GM12878 (cell line): Measurements from ENCODE around the gene PIAS1. TPM values are rescaled to one million over a fixed set of nuclear protein-coding genes. Genes with fewer than 3 reads are reported as not detected.

ENCODE experiments used
- ATAC-seq: fragments of 200-7000 bp; cut with Tn5 transposase; 3 replicates; pipeline ENCODE4 v1.9.1; 2020; ENCODE audit warnings: mild to moderate bottlenecking, moderate library complexity
- BruUV-seq: library from RNA; stranded (reverse); fragments of 400-500 nt; replicated peaks from 2 replicates; lab custom pipeline; 2021; lab: Mats Ljungman, UMichigan
- CTCF ChIA-PET: fragments of 300-600 bp; sonication (Branson Sonifier 250); formaldehyde crosslinking; extraction: SDS; loops from one replicate; lab custom pipeline; 2021; ENCODE audit warnings: inconsistent platforms; lab: Yijun Ruan, JAX
- POLR2A ChIA-PET: fragments of 350-600 bp; formaldehyde crosslinking; extraction: SDS; loops from one replicate; lab custom pipeline; 2021; ENCODE audit warnings: inconsistent platforms; lab: Charles Lee
- RAD21 ChIA-PET: fragments of 300-600 bp; sonication (Branson Sonifier 250); formaldehyde crosslinking; loops from one replicate; lab custom pipeline; 2023; ENCODE audit warnings: antibody characterized with exemption; ENCODE audit not compliant: unreplicated experiment; lab: Charles Lee
- SMC1A ChIA-PET: fragments of 300-600 bp; sonication (Branson Sonifier 250); formaldehyde crosslinking; loops from one replicate; lab custom pipeline; 2023; ENCODE audit not compliant: unreplicated experiment, uncharacterized antibody; lab: Charles Lee
- DNase-seq: peaks from one replicate; pipeline ENCODE4 v3.0.0-alpha.2; 2011; ENCODE audit warnings: low read depth, low spot score
- FAIRE-seq: peaks from 3 replicates; lab custom pipeline; 2011; peaks lifted over from hg19 to GRCh38; lab: Jason Lieb, UNC
- H2AFZ ChIP-seq: 2 replicates; pipeline ENCODE4 v1.6.0; 2011; ENCODE audit warnings: low read depth, low read length, control low read depth; ENCODE audit not compliant: control insufficient read depth
- H3K27ac ChIP-seq: 2 replicates; pipeline ENCODE4 v1.5.1; 2011; ENCODE audit warnings: control low read depth; ENCODE audit not compliant: control insufficient read depth, insufficient read depth
- H3K27me3 ChIP-seq, 2 experiments: replicated peaks in 1 of 2; 2 replicates each; pipeline versions ENCODE4 v1.6.0 to v1.6.1; 2011; ENCODE audit warnings: low read length in 1 of 2; ENCODE audit not compliant: control insufficient read depth in 2 of 2, insufficient read depth in 2 of 2
- H3K36me3 ChIP-seq, 2 experiments: 2 replicates each; pipeline ENCODE4 v1.5.1; 2011; ENCODE audit warnings: low read length in 1 of 2; ENCODE audit not compliant: control insufficient read depth in 2 of 2, insufficient read depth in 2 of 2
- H3K4me1 ChIP-seq: 2 replicates; pipeline ENCODE4 v1.6.1; 2011; ENCODE audit warnings: mild to moderate bottlenecking, low read length, moderate library complexity, mixed read lengths; ENCODE audit not compliant: control insufficient read depth, insufficient read depth
- H3K4me2 ChIP-seq: 2 replicates; pipeline ENCODE4 v1.6.0; 2011; ENCODE audit warnings: control low read depth; ENCODE audit not compliant: control insufficient read depth, insufficient read depth
- H3K4me3 ChIP-seq: fragments of 200-600 bp; sonication (generic); 2 replicates; pipeline ENCODE4 v1.5.1; 2016
- H3K79me2 ChIP-seq: 2 replicates; pipeline ENCODE4 v1.6.0; 2011; ENCODE audit warnings: low read length; ENCODE audit not compliant: control insufficient read depth, insufficient read depth
- H3K9ac ChIP-seq: 2 replicates; pipeline ENCODE4 v1.8.0; 2011; ENCODE audit warnings: low read length, control low read depth, mixed read lengths; ENCODE audit not compliant: control insufficient read depth, insufficient read depth
- H3K9me3 ChIP-seq: replicated peaks from 3 replicates; pipeline ENCODE4 v1.5.1; 2011; ENCODE audit warnings: mild to moderate bottlenecking, low read length; ENCODE audit not compliant: control insufficient read depth, insufficient read depth
- H4K20me1 ChIP-seq: 2 replicates; pipeline ENCODE4 v1.6.0; 2011; ENCODE audit not compliant: control insufficient read depth, insufficient read depth
- CHD4 ChIP-seq: fragments of 200-600 bp; sonication (generic); IDR thresholded peaks from 2 replicates; pipeline ENCODE4 v1.6.1; 2016; ENCODE audit warnings: mild to moderate bottlenecking
- CREM ChIP-seq: IDR thresholded peaks from 2 replicates; pipeline ENCODE4 v1.6.1; 2014; ENCODE audit warnings: antibody characterized with exemption, low read depth
- ELK1 ChIP-seq: IDR thresholded peaks from 2 replicates; pipeline ENCODE4 v1.6.1; 2012; ENCODE audit warnings: low read depth, low read length, improper control_type of control experiment
- FOXK2 ChIP-seq: fragments of 450-650 bp; IDR thresholded peaks from 2 replicates; pipeline ENCODE4 v1.6.1; 2017; ENCODE audit warnings: mild to moderate bottlenecking, moderate library complexity
- IRF5 ChIP-seq: fragments of 450-650 bp; IDR thresholded peaks from 2 replicates; pipeline ENCODE4 v1.6.1; 2017; ENCODE audit warnings: borderline replicate concordance
- MEF2B ChIP-seq: fragments of 450-650 bp; IDR thresholded peaks from 2 replicates; pipeline ENCODE4 v1.6.1; 2018; ENCODE audit warnings: mild to moderate bottlenecking, moderate library complexity; ENCODE audit not compliant: partially characterized antibody, poor library complexity, severe bottlenecking
- NFXL1 ChIP-seq: fragments of 450-650 bp; IDR thresholded peaks from 2 replicates; pipeline ENCODE4 v1.6.1; 2017; ENCODE audit warnings: antibody characterized with exemption, mild to moderate bottlenecking, borderline replicate concordance
- NR2C1 ChIP-seq: fragments of 450-650 bp; IDR thresholded peaks from 2 replicates; pipeline ENCODE4 v1.6.1; 2017; ENCODE audit warnings: antibody characterized with exemption, mild to moderate bottlenecking, moderate library complexity
- RB1 ChIP-seq: fragments of 450-650 bp; formaldehyde crosslinking; IDR thresholded peaks from 2 replicates; pipeline ENCODE4 v1.6.1; 2017; ENCODE audit warnings: mild to moderate bottlenecking, borderline replicate concordance
- SMAD1 ChIP-seq: fragments of 450-650 bp; IDR thresholded peaks from 2 replicates; pipeline ENCODE4 v1.6.1; 2018; ENCODE audit warnings: mild to moderate bottlenecking, low read depth; ENCODE audit not compliant: partially characterized antibody
- SP1 ChIP-seq: IDR thresholded peaks from one replicate; pipeline ENCODE4 v1.6.1; 2011; ENCODE audit warnings: low read depth, low read length
- TCF12 ChIP-seq: IDR thresholded peaks from 2 replicates; pipeline ENCODE4 v1.6.1; 2011; ENCODE audit warnings: low read depth, mild to moderate bottlenecking, low read length
- WGBS: methylation state at CpG from one replicate; pipeline ENCODE4 v1.1.6; 2016; ENCODE audit warnings: low lambda C conversion rate; ENCODE audit not compliant: insufficient replicate concordance, insufficient coverage; ENCODE audit errors: missing lambda C conversion rate; 5-methylcytosine and 5-hydroxymethylcytosine counted together
- in situ Hi-C: fragments of 300-500 bp; cut with MboI; formaldehyde crosslinking; loops from 9 replicates; pipeline ENCODE4 v1.14.3; 2018; ENCODE audit warnings: mixed read lengths
- intact Hi-C: fragments of 100-400 bp; cut with micrococcal nuclease; formaldehyde crosslinking; loops from one replicate; pipeline ENCODE4 v1.14.2; 2022; ENCODE audit not compliant: unreplicated experiment
- polyA plus RNA-seq, 11 experiments: library from polyadenylated mRNA; depleted of rRNA in 4 of 11; unstranded in 6 of 11; stranded (reverse) in 5 of 11; fragments of >200 nt; fragmentation: Nextera tagmentation in 4 of 11; fragmentation: Illumina TruSeq in 1 of 11; extraction: Ambion mirVana in 4 of 11; extraction: Trizol in 1 of 11; gene quantifications; 1 replicate in 1 of 11; 2 replicates in 10 of 11; pipeline versions ENCODE4 v1.2.1 to v1.2.3, GENCODE V29; 2011 to 2016; ENCODE audit warnings: inconsistent platforms in 2 of 11, missing spikeins in 2 of 11, low read depth in 1 of 11
- total RNA-seq, 4 experiments: library from RNA; depleted of rRNA in 3 of 4; stranded (reverse); fragments of >200 nt in 3 of 4; fragmentation: Illumina TruSeq in 1 of 4; extraction: Trizol in 1 of 4; gene quantifications; 2 replicates each; pipeline versions ENCODE4 v1.2.1 to v1.2.3, GENCODE V29; 2013 to 2021

Gene PIAS1
- total and polyA plus RNA-seq, 10 of the 15 experiments (the other 5 are each of a cell fraction or from before 2014, with no cell fraction given) = 20.2 to 96.3 (median 37.0) TPM

- in situ Hi-C loops (no loop called here), intact Hi-C loops (no loop called here)
- ChIA-PET RAD21 (no interaction called here), CTCF (no interaction called here), SMC1A (no interaction called here), POLR2A (interaction anchor here (1.3 kb wide), 1 partner anchor 8 kb away, joined by 3 read pairs; no protein-coding TSS in a partner anchor)
- DNase-seq (no peak), ATAC-seq (no peak), FAIRE-seq (no peak)
- TF ChIP-seq MEF2B (no peak), NFXL1 (no peak), SP1 (no peak), CHD4 (no peak), IRF5 (no peak), FOXK2 (no peak), ELK1 (no peak), RB1 (no peak), TCF12 (no peak), NR2C1 (no peak), SMAD1 (no peak), CREM (no peak)
- H3K4me2 ChIP-seq = no peak overlapping the region
- H3K9me3 ChIP-seq = peaks cover 6% of the 10 kb centered on the region; the same call in 1 of the 3 replicates
- H3K4me3 ChIP-seq = no peak overlapping the region
- no peaks in the 10 kb centered on the region for H4K20me1 ChIP-seq
- H3K27ac ChIP-seq = no peak overlapping the region
- BruUV-seq = no TSS peak
- no peak overlapping the region for H2AFZ ChIP-seq
- no peaks in the 10 kb centered on the region for H3K79me2 ChIP-seq
- WGBS = 24% methylated on average over 2 of the region's 2 CpGs
- H3K27me3 ChIP-seq = no peaks in the 10 kb centered on the region
- no peak overlapping the region for H3K9ac ChIP-seq
- no peaks in the 10 kb centered on the region for H3K36me3 ChIP-seq
- peaks cover 3% of the 10 kb centered on the region; the same call in 1 of the 2 replicates for H3K4me1 ChIP-seq
Observed at GRCh38 chr15:68038246-68038645, 15.9 kb upstream of the PIAS1 start.
